ENCODE measurements around the gene TCF25. TPM values are rescaled to one million over a fixed set of nuclear protein-coding genes. Genes with fewer than 3 reads are reported as not detected.

The TCF25 gene
- total RNA-seq, 3 donors from 2014 or later: 179 to 217 (median 212) TPM

DNA sequence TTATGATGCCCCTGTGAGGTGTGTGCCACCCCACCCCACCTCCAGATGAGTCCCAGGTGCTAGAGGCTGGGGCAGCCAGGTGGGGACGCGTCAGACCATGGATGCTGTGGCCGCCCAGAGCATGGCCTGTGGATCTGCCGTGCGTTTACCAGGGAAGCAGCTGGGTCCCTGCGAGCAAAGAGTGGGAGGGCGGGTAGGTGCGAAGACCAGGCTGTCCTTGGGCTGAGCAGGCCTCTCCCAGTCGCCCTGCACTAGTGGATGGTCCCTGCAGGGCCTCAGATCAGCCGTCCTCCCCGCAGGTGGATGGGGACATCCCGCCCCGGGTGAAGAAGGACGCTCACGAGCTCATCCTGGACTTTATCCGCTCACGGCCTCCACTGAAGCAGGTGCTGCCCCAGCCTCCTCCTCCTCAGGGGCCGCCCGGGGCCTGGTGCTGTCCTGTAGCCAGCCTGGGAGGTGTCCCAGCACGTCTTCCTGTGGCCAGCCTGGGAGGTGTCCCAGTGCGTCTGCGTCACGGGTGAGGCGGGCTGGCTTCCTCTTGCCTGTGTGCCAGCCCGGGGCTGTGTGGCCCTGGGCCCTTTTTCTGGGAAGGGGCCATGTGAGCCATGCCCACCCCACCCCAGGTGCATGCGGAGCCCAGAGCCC is 18.0 kb upstream of the TCF25 start:
- DNase-seq: no peak
- no peak for ATAC-seq
- Histone ChIP-seq H3K4me1 (ENCODE audit: low read depth) (peaks cover 12% of the 10 kb centered on the region), H3K36me3 (ENCODE audit: low read depth) (peaks cover 3% of the 10 kb centered on the region), H3K4me3 (no peak overlapping the region), H3K9me3 (no peaks in the 10 kb centered on the region)
- intact Hi-C loops (cut with DNase I, micrococcal nuclease): loop anchor here in 1 of 2 donors (10.0 kb wide), 1 partner anchor 101 kb away; no protein-coding TSS in a partner anchor
- TF ChIP-seq, protein P1, sequence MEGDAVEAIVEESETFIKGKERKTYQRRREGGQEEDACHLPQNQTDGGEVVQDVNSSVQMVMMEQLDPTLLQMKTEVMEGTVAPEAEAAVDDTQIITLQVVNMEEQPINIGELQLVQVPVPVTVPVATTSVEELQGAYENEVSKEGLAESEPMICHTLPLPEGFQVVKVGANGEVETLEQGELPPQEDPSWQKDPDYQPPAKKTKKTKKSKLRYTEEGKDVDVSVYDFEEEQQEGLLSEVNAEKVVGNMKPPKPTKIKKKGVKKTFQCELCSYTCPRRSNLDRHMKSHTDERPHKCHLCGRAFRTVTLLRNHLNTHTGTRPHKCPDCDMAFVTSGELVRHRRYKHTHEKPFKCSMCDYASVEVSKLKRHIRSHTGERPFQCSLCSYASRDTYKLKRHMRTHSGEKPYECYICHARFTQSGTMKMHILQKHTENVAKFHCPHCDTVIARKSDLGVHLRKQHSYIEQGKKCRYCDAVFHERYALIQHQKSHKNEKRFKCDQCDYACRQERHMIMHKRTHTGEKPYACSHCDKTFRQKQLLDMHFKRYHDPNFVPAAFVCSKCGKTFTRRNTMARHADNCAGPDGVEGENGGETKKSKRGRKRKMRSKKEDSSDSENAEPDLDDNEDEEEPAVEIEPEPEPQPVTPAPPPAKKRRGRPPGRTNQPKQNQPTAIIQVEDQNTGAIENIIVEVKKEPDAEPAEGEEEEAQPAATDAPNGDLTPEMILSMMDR (IDR thresholded peaks at IDR 0.05): no peak

DNA sequence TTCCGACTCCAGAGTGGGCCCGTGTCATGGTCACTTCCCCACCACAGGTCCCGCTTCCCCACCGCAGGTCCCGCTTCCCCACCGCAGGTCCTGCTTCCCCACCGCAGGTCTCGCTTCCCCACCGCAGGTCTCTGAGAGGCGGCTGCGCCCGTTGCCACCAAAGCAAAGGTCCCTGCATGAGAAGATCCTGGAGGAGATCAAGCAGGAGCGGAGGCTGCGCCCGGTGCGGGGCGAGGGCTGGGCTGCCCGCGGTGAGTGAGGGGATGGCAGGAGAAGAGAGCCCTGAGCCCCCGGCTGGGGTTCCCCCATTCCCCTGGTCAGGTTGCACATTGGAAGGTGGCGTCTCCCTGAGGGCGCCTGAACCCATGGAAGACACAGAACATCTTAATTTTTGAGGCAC is 17.4 kb upstream of the TCF25 start:
- no peak overlapping the region for H3K4me3 ChIP-seq
- H3K36me3 ChIP-seq (ENCODE audit: low read depth): peaks cover 3% of the 10 kb centered on the region
- peaks cover 12% of the 10 kb centered on the region for H3K4me1 ChIP-seq (ENCODE audit: low read depth)
- DNase-seq: no peak
- TF ChIP-seq, protein P1 (IDR thresholded peaks at IDR 0.05): no peak
- intact Hi-C loops (cut with DNase I, micrococcal nuclease): loop anchor here in 1 of 2 donors (10.0 kb wide), 1 partner anchor 101 kb away; no protein-coding TSS in a partner anchor
- ATAC-seq: no peak
- no peaks in the 10 kb centered on the region for H3K9me3 ChIP-seq

DNA sequence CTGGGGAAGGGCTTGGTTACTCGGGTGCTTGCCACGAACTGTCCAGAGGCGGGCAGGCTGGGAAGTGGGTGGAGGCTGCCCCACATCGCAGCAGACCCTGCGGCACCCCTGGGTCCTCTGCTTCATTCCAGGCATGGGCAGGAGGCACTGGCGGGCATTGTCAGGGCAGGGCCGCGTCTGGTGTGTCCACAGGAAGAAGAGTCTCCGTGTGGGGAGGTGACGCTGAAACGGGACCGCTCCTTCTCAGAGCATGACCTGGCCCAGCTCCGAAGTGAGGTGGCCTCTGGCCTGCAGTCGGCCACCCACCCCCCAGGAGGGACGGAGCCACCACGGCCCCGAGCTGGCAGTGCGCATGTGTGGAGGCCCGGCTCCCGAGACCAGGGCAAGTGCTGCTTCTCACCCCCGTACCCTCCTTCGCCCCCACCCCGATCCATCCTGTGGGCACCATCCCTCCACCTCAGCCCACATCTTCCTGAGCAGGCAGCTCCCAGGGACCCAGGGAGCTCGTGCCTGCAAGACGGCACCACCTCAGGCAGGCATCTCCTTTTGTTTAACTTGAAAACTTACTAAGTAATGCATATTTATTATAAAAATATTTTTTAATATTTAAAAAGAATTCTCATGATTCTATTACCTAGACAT is 14.3 kb upstream of the TCF25 start:
- H3K4me1 ChIP-seq (ENCODE audit: low read depth): peaks cover 3% of the 10 kb centered on the region
- DNase-seq: no peak
- TF ChIP-seq, protein P1 (IDR thresholded peaks at IDR 0.05): no peak
- no peaks in the 10 kb centered on the region for H3K9me3 ChIP-seq
- no peak overlapping the region for H3K4me3 ChIP-seq
- peaks cover 3% of the 10 kb centered on the region for H3K36me3 ChIP-seq (ENCODE audit: low read depth)
- ATAC-seq: no peak
- intact Hi-C loops (cut with DNase I, micrococcal nuclease): loop anchor here in 1 of 2 donors (10.0 kb wide), 1 partner anchor 104 kb away; no protein-coding TSS in a partner anchor

DNA sequence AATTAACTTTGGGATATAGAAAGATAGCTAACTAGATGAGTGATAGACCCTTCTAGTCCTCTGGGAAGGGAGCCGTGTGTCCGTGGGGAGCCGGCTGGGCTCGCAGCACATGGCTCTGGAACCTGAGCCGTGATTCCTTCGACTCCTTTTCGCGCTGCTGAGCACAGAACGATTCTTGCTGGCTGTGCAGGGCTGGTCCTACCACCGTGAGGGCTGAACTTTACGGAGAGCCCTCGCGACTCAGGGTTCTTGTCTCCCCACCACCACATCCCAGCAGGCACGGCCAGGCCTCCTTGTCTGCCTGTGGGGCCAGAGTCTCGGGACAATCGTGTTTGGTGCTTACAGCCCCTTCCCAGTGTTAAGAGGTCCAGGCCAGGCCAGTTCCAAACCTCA is 13.8 kb upstream of the TCF25 start:
- Histone ChIP-seq H3K4me1 (ENCODE audit: low read depth) (peaks cover 7% of the 10 kb centered on the region), H3K4me3 (no peak overlapping the region), H3K9me3 (no peaks in the 10 kb centered on the region), H3K36me3 (ENCODE audit: low read depth) (no peaks in the 10 kb centered on the region)
- ATAC-seq (no peak), DNase-seq (no peak)
- intact Hi-C loops (cut with DNase I, micrococcal nuclease): loop anchor here (5.0 to 10.0 kb wide), 2 partner anchors 105 to 107 kb away; no protein-coding TSS in a partner anchor
- TF ChIP-seq, protein P1 (IDR thresholded peaks at IDR 0.05): no peak

DNA sequence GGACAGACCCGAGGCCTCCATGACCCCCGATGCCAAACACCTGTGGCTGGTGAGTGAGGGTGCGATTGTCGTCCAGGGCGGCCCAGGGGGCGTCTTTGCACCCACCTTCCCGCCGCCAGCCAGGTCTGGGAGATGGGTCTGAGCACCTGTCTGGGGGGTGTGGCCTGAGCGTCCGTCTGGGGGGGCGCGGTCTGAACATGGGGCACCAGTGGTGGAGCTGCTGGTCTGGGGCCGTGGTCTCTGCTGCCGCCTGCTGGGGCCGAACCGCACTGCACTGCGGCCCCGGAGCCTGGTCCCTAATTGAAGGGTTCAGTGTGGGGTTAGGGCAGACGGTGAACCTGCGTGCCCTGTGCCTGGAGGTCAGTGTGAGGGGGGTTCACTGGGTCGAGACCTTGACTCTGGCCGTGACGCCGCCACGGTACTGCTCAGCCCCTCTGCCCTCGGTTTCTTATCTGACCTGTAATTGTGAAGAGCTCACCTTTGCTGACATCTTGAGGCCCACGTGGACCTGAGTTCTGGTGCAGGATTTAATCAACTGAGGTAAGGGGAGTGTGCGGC is 12.6 kb upstream of the TCF25 start:
- no peaks in the 10 kb centered on the region for H3K36me3 ChIP-seq (ENCODE audit: low read depth)
- ATAC-seq (peak; percentile 88), DNase-seq (peak; percentile 79 to 85 (median 80))
- H3K9me3 ChIP-seq: no peaks in the 10 kb centered on the region
- no peak overlapping the region for H3K4me3 ChIP-seq
- intact Hi-C loops (cut with DNase I, micrococcal nuclease): loop anchor here in 1 of 2 donors (5.0 kb wide), 1 partner anchor 109 kb away; no protein-coding TSS in a partner anchor
- TF ChIP-seq, protein P1 (IDR thresholded peaks at IDR 0.05): peak; percentile 97
- H3K4me1 ChIP-seq (ENCODE audit: low read depth): peaks cover 7% of the 10 kb centered on the region
